SK-N-MC (cell line): ENCODE measurements around the gene TPD52L2.

ENCODE experiments used
- EZH2 ChIP-seq: fragments of 200-600 bp; sonication (generic); IDR thresholded peaks from one replicate; pipeline ENCODE4 v1.6.1; 2017; ENCODE audit warnings: antibody characterized with exemption
- POLR2AphosphoS5 ChIP-seq: IDR thresholded peaks from 2 replicates; pipeline ENCODE4 v1.6.1; 2012; ENCODE audit warnings: mild to moderate bottlenecking, low read depth, low read length, borderline replicate concordance

GRCh38 chr20:63836458-63837344 lies 28.4 kb upstream of the TPD52L2 start:
- TF ChIP-seq POLR2AphosphoS5 (no peak), EZH2 (no peak)
